Upper lobe of right lung (tissue), 1 donor: ENCODE measurements around the gene NPAS3. TPM values are rescaled to one million over a fixed set of nuclear protein-coding genes. Genes with fewer than 3 reads are reported as not detected.

Experiments used
- ATAC-seq: fragments of 200-7000 bp; cut with Tn5 transposase; one replicate; pipeline ENCODE4 v1.9.1; 2020; ENCODE audit warnings: mild to moderate bottlenecking, moderate library complexity
- DNase-seq: peaks from one replicate; pipeline ENCODE4 v3.0.0-alpha.2; 2020
- H3K27ac ChIP-seq: fragments of 200-600 bp; one replicate; pipeline ENCODE4 v1.8.0; 2022
- H3K27me3 ChIP-seq: fragments of 200-600 bp; one replicate; pipeline ENCODE4 v1.8.0; 2022; ENCODE audit warnings: mild to moderate bottlenecking
- H3K36me3 ChIP-seq: fragments of 200-600 bp; one replicate; pipeline ENCODE4 v1.8.0; 2022
- H3K4me1 ChIP-seq: fragments of 200-600 bp; one replicate; pipeline ENCODE4 v1.8.0; 2022
- H3K4me3 ChIP-seq: fragments of 200-600 bp; one replicate; pipeline ENCODE4 v1.8.0; 2022; ENCODE audit warnings: mild to moderate bottlenecking
- H3K9me3 ChIP-seq: fragments of 200-600 bp; one replicate; pipeline ENCODE4 v1.8.0; 2022
- CTCF ChIP-seq: fragments of 200-600 bp; IDR thresholded peaks from one replicate; pipeline ENCODE4 v1.8.0; 2022; ENCODE audit warnings: antibody characterized with exemption
- intact Hi-C: fragments of 100-400 bp; cut with DNase I; formaldehyde crosslinking; loops from one replicate; pipeline ENCODE4 v1.11.0; 2022
- total RNA-seq: library from RNA; stranded (reverse); fragmentation: NEBNext Ultra II Directional; extraction: Animal tissue kit (Norgen Biotek cat#: 25700); gene quantifications from one replicate; pipeline ENCODE4 v1.2.1, GENCODE V29; 2021
- donor health status: DM: no; HTN: yes; CAD: no; lungs with severe emphysema.

NPAS3 gene
- total RNA-seq, 1 donor from 2014 or later: 1.2 TPM

GRCh38 chr14:33035416-33036194 lies 96.9 kb downstream of the NPAS3 start:
- Histone ChIP-seq H3K27ac (no peak overlapping the region), H3K4me1 (no peaks in the 10 kb centered on the region), H3K36me3 (no peaks in the 10 kb centered on the region), H3K27me3 (no peaks in the 10 kb centered on the region), H3K4me3 (no peak overlapping the region), H3K9me3 (no peaks in the 10 kb centered on the region)
- TF ChIP-seq CTCF: no peak
- ATAC-seq: no peak
- intact Hi-C loops: no loop called here
- DNase-seq: no peak

GRCh38 chr14:33039311-33039710 lies 100.6 kb downstream of the NPAS3 start:
- TF ChIP-seq CTCF: no peak
- no peaks in the 10 kb centered on the region for H3K36me3 ChIP-seq
- ATAC-seq (no peak), DNase-seq (no peak)
- H3K4me3 ChIP-seq: no peak overlapping the region
- H3K27ac ChIP-seq: no peak overlapping the region
- intact Hi-C loops: no loop called here
- no peaks in the 10 kb centered on the region for H3K9me3 ChIP-seq
- H3K27me3 ChIP-seq: no peaks in the 10 kb centered on the region
- H3K4me1 ChIP-seq: no peaks in the 10 kb centered on the region

- H3K9me3 ChIP-seq: no peaks in the 10 kb centered on the region
- DNase-seq (no peak), ATAC-seq (no peak)
- no peak overlapping the region for H3K27ac ChIP-seq
- no peak overlapping the region for H3K4me3 ChIP-seq
- intact Hi-C loops: no loop called here
- no peaks in the 10 kb centered on the region for H3K27me3 ChIP-seq
- no peak for TF ChIP-seq CTCF
- no peaks in the 10 kb centered on the region for H3K36me3 ChIP-seq
- no peaks in the 10 kb centered on the region for H3K4me1 ChIP-seq
These were observed 101.9 kb downstream of the NPAS3 start for GRCh38 chr14:33040372-33041140.

- Histone ChIP-seq H3K4me1 (no peaks in the 10 kb centered on the region), H3K27ac (no peak overlapping the region), H3K27me3 (no peaks in the 10 kb centered on the region), H3K4me3 (no peak overlapping the region), H3K9me3 (no peaks in the 10 kb centered on the region), H3K36me3 (no peaks in the 10 kb centered on the region)
- TF ChIP-seq CTCF: no peak
- intact Hi-C loops: no loop called here
- ATAC-seq: no peak
- no peak for DNase-seq
These were observed 103.9 kb downstream of the NPAS3 start for GRCh38 chr14:33042591-33042990.

GRCh38 chr14:33045760-33046159 lies 107.1 kb downstream of the NPAS3 start:
- H3K36me3 ChIP-seq: no peaks in the 10 kb centered on the region
- TF ChIP-seq CTCF: no peak

More at GRCh38 chr14:33045760-33046159, 107.1 kb downstream of the NPAS3 start:
- H3K27ac ChIP-seq: no peak overlapping the region
- no peaks in the 10 kb centered on the region for H3K4me1 ChIP-seq
- no peak overlapping the region for H3K4me3 ChIP-seq
- no peaks in the 10 kb centered on the region for H3K27me3 ChIP-seq
- intact Hi-C loops: no loop called here
- ATAC-seq (no peak), DNase-seq (no peak)
- H3K9me3 ChIP-seq: no peaks in the 10 kb centered on the region
